ENCODE measurements around the gene CR1L.

DNA sequence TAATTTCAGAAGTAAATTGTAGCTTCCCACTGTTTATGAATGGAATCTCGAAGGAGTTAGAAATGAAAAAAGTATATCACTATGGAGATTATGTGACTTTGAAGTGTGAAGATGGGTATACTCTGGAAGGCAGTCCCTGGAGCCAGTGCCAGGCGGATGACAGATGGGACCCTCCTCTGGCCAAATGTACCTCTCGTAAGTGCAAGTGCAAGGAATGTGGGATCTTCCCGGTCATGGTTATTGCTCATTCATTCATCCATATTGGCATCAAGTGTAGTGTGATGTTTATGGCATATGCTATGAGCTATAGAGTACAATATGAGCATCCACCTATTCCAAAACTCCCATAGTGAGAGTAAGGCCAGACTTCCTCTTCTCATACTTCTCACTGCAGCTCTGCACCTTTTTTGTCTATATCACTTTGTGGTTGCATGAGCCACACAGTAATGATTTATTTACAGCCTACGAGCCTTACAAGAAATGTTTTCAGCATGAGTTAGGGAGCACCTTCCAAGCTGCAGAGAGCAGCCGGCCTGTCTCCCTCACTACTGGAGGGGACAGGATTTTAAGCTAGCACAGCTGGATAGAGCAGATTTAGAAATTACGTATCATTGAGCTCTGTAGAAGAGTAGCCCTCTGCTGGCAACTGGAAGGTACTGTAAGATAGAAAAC, 24.9 kb upstream of the CR1L start:
- TF ChIP-seq, protein P1, sequence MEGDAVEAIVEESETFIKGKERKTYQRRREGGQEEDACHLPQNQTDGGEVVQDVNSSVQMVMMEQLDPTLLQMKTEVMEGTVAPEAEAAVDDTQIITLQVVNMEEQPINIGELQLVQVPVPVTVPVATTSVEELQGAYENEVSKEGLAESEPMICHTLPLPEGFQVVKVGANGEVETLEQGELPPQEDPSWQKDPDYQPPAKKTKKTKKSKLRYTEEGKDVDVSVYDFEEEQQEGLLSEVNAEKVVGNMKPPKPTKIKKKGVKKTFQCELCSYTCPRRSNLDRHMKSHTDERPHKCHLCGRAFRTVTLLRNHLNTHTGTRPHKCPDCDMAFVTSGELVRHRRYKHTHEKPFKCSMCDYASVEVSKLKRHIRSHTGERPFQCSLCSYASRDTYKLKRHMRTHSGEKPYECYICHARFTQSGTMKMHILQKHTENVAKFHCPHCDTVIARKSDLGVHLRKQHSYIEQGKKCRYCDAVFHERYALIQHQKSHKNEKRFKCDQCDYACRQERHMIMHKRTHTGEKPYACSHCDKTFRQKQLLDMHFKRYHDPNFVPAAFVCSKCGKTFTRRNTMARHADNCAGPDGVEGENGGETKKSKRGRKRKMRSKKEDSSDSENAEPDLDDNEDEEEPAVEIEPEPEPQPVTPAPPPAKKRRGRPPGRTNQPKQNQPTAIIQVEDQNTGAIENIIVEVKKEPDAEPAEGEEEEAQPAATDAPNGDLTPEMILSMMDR (conservative IDR thresholded peaks at IDR 0.05; ENCODE audit: low read depth in 2 of 2) = peak; percentile 67 to 71
- TF ChIP-seq, protein P2, sequence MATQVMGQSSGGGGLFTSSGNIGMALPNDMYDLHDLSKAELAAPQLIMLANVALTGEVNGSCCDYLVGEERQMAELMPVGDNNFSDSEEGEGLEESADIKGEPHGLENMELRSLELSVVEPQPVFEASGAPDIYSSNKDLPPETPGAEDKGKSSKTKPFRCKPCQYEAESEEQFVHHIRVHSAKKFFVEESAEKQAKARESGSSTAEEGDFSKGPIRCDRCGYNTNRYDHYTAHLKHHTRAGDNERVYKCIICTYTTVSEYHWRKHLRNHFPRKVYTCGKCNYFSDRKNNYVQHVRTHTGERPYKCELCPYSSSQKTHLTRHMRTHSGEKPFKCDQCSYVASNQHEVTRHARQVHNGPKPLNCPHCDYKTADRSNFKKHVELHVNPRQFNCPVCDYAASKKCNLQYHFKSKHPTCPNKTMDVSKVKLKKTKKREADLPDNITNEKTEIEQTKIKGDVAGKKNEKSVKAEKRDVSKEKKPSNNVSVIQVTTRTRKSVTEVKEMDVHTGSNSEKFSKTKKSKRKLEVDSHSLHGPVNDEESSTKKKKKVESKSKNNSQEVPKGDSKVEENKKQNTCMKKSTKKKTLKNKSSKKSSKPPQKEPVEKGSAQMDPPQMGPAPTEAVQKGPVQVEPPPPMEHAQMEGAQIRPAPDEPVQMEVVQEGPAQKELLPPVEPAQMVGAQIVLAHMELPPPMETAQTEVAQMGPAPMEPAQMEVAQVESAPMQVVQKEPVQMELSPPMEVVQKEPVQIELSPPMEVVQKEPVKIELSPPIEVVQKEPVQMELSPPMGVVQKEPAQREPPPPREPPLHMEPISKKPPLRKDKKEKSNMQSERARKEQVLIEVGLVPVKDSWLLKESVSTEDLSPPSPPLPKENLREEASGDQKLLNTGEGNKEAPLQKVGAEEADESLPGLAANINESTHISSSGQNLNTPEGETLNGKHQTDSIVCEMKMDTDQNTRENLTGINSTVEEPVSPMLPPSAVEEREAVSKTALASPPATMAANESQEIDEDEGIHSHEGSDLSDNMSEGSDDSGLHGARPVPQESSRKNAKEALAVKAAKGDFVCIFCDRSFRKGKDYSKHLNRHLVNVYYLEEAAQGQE (IDR thresholded peaks at IDR 0.05; ENCODE audit: unreplicated experiment) = no peak
- no peak for TF ChIP-seq POLR2AphosphoS5 (IDR thresholded peaks at IDR 0.05; ENCODE audit: low read depth)
